ENCODE measurements around the gene SMYD5.
A peak's percentile ranks its signal among the peaks of the same experiment; 100 is the strongest.

The SMYD5 gene

DNA sequence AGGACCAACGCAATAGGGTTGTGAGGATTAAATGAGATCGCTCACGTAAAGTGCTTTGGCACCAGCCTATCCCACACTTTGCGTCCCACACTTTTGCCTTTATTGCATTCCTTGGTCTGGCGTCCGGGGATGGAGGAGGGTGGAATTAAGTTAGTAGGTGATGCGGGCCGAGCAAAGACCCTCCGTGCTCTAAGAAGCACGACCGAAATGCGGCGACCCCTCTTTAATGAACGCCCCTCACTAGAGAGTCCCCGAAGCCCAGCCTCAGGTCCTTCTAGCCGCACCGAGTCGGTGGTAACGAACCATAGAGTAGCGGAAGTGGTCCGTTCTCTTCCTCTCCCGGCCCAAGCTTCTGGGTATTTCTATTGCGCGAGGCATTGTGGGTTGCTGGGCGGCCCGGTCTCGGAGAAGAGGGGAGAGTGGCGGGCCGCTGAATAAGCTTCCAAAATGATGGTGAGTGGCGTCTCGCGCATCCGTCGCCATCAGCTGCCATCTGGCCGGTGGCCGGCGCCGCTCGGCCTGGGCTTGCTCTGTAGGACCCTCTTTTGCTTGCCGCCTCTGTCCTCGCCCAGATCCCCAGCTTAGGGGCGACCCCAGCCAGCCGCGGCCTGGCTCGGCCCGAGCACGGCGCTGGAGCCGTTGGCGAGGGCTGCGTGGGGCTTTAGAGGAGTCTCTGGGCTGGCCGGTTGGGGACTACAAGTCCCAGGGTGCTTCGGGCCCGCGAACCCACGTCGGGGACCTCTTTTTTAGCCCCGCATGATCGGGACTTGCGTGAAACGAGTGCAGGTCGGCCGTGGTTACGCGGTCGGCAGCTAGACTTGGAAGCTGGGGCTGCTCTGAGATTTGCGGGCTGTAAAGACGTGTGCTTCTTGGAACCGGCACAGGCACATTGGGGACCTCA is 20.1 kb downstream of the SMYD5 start, which contains the start of gene CCT7:
Gene CCT7 (plus strand): TSS at position 377 of the 901 bp plus-strand sequence. CDS start 71 bp downstream, at position 448.
- Histone ChIP-seq H3K27ac (ENCODE audit: extremely low read depth, low read depth, low read length) (peak within 1 kb of the TSS; percentile 97), H3K36me3 (ENCODE audit: control insufficient read depth in 2 of 2, insufficient read depth in 1 of 2, low read length in 2 of 2) (peaks cover 8 to 47% of the 10 kb centered on the region in 2 experiments), H3K9me3 (ENCODE audit: control insufficient read depth, insufficient read depth, low read depth, low read length) (no peaks in the 10 kb centered on the region), H3K4me1 (ENCODE audit: control insufficient read depth, insufficient read depth, low read length) (peaks cover 12% of the 10 kb centered on the region; the same call in 1 of the 2 replicates), H3K4me3 (ENCODE audit: low read depth, low read length) (peak within 1 kb of the TSS; percentile 87)
- ChIA-PET CTCF (interaction anchor here (1.2 to 2.2 kb wide), 4 partner anchors 11 to 35 kb away, joined by 5 to 6 read pairs (median 6); no protein-coding TSS in a partner anchor), POLR2A (interaction anchor here (0.8 to 3.7 kb wide), 23 partner anchors 9 to 1222 kb away, joined by 3 to 33 read pairs (median 7); partner anchors contain the start of genes ALMS1, FBXO41, SPR and TPRKB)
- TF ChIP-seq ZNF239 (tag by site-specific recombination; IDR thresholded peaks at IDR 0.05) (no peak), ZNF354C (tag by site-specific recombination; IDR thresholded peaks at IDR 0.05; ENCODE audit: borderline replicate concordance, low read depth) (no peak), ZNF184 (tag by site-specific recombination; IDR thresholded peaks at IDR 0.05) (0 out of 2 replicates have a peak, but pooled peaks have one; percentile 4), ZNF404 (tag by site-specific recombination; IDR thresholded peaks at IDR 0.05) (no peak), ZNF621 (tag by site-specific recombination; IDR thresholded peaks at IDR 0.05) (no peak), MYNN (tag by site-specific recombination; IDR thresholded peaks at IDR 0.05; ENCODE audit: borderline replicate concordance) (no peak), ZNF501 (tag by site-specific recombination; IDR thresholded peaks at IDR 0.05) (peak; percentile 77), GLI4 (tag by site-specific recombination; IDR thresholded peaks at IDR 0.05) (no peak; the same call in 1 of the 2 replicates), KLF10 (tag by site-specific recombination; IDR thresholded peaks at IDR 0.05) (0 out of 2 replicates have a peak, but pooled peaks have one; percentile 15), ZNF768 (tag by site-specific recombination; IDR thresholded peaks at IDR 0.05) (no peak), ZNF514 (tag by site-specific recombination; IDR thresholded peaks at IDR 0.05) (no peak), ZNF146 (tag by site-specific recombination; IDR thresholded peaks at IDR 0.05) (peak; percentile 19; the same call in 1 of the 2 replicates), GFI1B (tag by site-specific recombination; IDR thresholded peaks at IDR 0.05) (no peak), ZNF214 (tag by site-specific recombination; IDR thresholded peaks at IDR 0.05; ENCODE audit: borderline replicate concordance) (no peak), ZNF600 (tag by site-specific recombination; IDR thresholded peaks at IDR 0.05) (0 out of 2 replicates have a peak, but pooled peaks have one; percentile 3), ZNF549 (tag by site-specific recombination; IDR thresholded peaks at IDR 0.05) (no peak), GLIS2 (tag by site-specific recombination; IDR thresholded peaks at IDR 0.05) (no peak), ZNF202 (tag by site-specific recombination; IDR thresholded peaks at IDR 0.05; ENCODE audit: borderline replicate concordance) (no peak), ZBTB8A (tag by site-specific recombination; IDR thresholded peaks at IDR 0.05) (no peak)
- TF ChIP-seq, protein P1, sequence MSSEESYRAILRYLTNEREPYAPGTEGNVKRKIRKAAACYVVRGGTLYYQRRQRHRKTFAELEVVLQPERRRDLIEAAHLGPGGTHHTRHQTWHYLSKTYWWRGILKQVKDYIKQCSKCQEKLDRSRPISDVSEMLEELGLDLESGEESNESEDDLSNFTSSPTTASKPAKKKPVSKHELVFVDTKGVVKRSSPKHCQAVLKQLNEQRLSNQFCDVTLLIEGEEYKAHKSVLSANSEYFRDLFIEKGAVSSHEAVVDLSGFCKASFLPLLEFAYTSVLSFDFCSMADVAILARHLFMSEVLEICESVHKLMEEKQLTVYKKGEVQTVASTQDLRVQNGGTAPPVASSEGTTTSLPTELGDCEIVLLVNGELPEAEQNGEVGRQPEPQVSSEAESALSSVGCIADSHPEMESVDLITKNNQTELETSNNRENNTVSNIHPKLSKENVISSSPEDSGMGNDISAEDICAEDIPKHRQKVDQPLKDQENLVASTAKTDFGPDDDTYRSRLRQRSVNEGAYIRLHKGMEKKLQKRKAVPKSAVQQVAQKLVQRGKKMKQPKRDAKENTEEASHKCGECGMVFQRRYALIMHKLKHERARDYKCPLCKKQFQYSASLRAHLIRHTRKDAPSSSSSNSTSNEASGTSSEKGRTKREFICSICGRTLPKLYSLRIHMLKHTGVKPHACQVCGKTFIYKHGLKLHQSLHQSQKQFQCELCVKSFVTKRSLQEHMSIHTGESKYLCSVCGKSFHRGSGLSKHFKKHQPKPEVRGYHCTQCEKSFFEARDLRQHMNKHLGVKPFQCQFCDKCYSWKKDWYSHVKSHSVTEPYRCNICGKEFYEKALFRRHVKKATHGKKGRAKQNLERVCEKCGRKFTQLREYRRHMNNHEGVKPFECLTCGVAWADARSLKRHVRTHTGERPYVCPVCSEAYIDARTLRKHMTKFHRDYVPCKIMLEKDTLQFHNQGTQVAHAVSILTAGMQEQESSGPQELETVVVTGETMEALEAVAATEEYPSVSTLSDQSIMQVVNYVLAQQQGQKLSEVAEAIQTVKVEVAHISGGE (tag by site-specific recombination; conservative IDR thresholded peaks at IDR 0.05; ENCODE audit: low read depth): peak; percentile 98
- TF ChIP-seq, protein P2, sequence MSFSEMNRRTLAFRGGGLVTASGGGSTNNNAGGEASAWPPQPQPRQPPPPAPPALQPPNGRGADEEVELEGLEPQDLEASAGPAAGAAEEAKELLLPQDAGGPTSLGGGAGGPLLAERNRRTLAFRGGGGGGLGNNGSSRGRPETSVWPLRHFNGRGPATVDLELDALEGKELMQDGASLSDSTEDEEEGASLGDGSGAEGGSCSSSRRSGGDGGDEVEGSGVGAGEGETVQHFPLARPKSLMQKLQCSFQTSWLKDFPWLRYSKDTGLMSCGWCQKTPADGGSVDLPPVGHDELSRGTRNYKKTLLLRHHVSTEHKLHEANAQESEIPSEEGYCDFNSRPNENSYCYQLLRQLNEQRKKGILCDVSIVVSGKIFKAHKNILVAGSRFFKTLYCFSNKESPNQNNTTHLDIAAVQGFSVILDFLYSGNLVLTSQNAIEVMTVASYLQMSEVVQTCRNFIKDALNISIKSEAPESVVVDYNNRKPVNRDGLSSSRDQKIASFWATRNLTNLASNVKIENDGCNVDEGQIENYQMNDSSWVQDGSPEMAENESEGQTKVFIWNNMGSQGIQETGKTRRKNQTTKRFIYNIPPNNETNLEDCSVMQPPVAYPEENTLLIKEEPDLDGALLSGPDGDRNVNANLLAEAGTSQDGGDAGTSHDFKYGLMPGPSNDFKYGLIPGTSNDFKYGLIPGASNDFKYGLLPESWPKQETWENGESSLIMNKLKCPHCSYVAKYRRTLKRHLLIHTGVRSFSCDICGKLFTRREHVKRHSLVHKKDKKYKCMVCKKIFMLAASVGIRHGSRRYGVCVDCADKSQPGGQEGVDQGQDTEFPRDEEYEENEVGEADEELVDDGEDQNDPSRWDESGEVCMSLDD (tag by site-specific recombination; IDR thresholded peaks at IDR 0.05): 0 out of 2 replicates have a peak, but pooled peaks have one; percentile 49
- TF ChIP-seq, protein P3, sequence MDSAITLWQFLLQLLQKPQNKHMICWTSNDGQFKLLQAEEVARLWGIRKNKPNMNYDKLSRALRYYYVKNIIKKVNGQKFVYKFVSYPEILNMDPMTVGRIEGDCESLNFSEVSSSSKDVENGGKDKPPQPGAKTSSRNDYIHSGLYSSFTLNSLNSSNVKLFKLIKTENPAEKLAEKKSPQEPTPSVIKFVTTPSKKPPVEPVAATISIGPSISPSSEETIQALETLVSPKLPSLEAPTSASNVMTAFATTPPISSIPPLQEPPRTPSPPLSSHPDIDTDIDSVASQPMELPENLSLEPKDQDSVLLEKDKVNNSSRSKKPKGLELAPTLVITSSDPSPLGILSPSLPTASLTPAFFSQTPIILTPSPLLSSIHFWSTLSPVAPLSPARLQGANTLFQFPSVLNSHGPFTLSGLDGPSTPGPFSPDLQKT (IDR thresholded peaks at IDR 0.05; ENCODE audit: borderline replicate concordance, low read depth, low read length): no peak
- TF ChIP-seq, protein P4, sequence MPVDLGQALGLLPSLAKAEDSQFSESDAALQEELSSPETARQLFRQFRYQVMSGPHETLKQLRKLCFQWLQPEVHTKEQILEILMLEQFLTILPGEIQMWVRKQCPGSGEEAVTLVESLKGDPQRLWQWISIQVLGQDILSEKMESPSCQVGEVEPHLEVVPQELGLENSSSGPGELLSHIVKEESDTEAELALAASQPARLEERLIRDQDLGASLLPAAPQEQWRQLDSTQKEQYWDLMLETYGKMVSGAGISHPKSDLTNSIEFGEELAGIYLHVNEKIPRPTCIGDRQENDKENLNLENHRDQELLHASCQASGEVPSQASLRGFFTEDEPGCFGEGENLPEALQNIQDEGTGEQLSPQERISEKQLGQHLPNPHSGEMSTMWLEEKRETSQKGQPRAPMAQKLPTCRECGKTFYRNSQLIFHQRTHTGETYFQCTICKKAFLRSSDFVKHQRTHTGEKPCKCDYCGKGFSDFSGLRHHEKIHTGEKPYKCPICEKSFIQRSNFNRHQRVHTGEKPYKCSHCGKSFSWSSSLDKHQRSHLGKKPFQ (tag by site-specific recombination; IDR thresholded peaks at IDR 0.05): no peak
- TF ChIP-seq, protein P5, sequence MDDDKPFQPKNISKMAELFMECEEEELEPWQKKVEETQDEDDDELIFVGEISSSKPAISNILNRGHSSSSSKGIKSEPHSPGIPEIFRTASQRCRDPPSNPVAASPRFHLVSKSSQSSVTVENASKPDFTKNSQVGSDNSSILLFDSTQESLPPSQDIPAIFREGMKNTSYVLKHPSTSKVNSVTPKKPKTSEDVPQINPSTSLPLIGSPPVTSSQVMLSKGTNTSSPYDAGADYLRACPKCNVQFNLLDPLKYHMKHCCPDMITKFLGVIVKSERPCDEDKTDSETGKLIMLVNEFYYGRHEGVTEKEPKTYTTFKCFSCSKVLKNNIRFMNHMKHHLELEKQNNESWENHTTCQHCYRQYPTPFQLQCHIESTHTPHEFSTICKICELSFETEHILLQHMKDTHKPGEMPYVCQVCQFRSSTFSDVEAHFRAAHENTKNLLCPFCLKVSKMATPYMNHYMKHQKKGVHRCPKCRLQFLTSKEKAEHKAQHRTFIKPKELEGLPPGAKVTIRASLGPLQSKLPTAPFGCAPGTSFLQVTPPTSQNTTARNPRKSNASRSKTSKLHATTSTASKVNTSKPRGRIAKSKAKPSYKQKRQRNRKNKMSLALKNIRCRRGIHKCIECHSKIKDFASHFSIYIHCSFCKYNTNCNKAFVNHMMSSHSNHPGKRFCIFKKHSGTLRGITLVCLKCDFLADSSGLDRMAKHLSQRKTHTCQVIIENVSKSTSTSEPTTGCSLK (tag by site-specific recombination; IDR thresholded peaks at IDR 0.05): no peak
